Stimulated activated CD8-positive, alpha-beta memory T cell treated with anti-CD3 and anti-CD28 coated beads, Interleukin-12 subunit alpha, Interleukin-12 subunit beta, amount 100 ng/mL, for 1 hour (primary cell): ENCODE results near the gene AFF3.
"Not testable (repeated sequence)": the region's sequence is repeated elsewhere in the genome, so short reads cannot be mapped to it uniquely, and the experiment has no call there.

ENCODE experiments used
- DNase-seq: peaks from one replicate; pipeline ENCODE4 v3.0.0-alpha.2; 2020; ENCODE audit warnings: low read depth

Gene AFF3

GRCh38 chr2:100145893-100146656, 3.7 kb upstream of the AFF3 start:
- DNase-seq, result no peak

- no peak for DNase-seq
Measured at GRCh38 chr2:100143286-100143685, 896 bp upstream of the AFF3 start.

GRCh38 chr2:100141906-100142305, 484 bp downstream of the AFF3 start:
- DNase-seq, result no peak

GRCh38 chr2:100140582-100140981, 1.8 kb downstream of the AFF3 start:
- no peak for DNase-seq

GRCh38 chr2:100137866-100138570, 4.4 kb downstream of the AFF3 start:
- no peak for DNase-seq

- DNase-seq, result no peak
Measured at GRCh38 chr2:100137318-100137717, 5.1 kb downstream of the AFF3 start.

GRCh38 chr2:100136310-100136709, 6.1 kb downstream of the AFF3 start:
- no peak for DNase-seq

GRCh38 chr2:100135415-100135814, 7.0 kb downstream of the AFF3 start:
- no peak for DNase-seq

- no peak for DNase-seq
Measured at GRCh38 chr2:100130595-100131391, 11.6 kb downstream of the AFF3 start.

GRCh38 chr2:100126897-100127401, 15.4 kb downstream of the AFF3 start:
- no peak for DNase-seq

- DNase-seq, result no peak
Measured at GRCh38 chr2:100126201-100126600, 16.2 kb downstream of the AFF3 start.

- DNase-seq, result no peak
Measured at GRCh38 chr2:100125626-100126025, 16.8 kb downstream of the AFF3 start.

- no peak for DNase-seq
Measured at GRCh38 chr2:100124761-100125160, 17.6 kb downstream of the AFF3 start.

- no peak for DNase-seq
Measured at GRCh38 chr2:100121124-100121718, 21.2 kb downstream of the AFF3 start.

GRCh38 chr2:100119235-100119634, 23.2 kb downstream of the AFF3 start:
- DNase-seq, result no peak

- no peak for DNase-seq
Measured at GRCh38 chr2:100113990-100114433, 28.4 kb downstream of the AFF3 start.

- no peak for DNase-seq
Measured at GRCh38 chr2:100110614-100111000, 31.8 kb downstream of the AFF3 start.

GRCh38 chr2:100109986-100110613, 32.3 kb downstream of the AFF3 start:
- no peak for DNase-seq

GRCh38 chr2:100108648-100109020, 33.8 kb downstream of the AFF3 start:
- not testable (repeated sequence) for DNase-seq

- no peak for DNase-seq
Measured at GRCh38 chr2:100107906-100108647, 34.3 kb downstream of the AFF3 start.

- DNase-seq, result no peak
Measured at GRCh38 chr2:100107440-100107839, 35.0 kb downstream of the AFF3 start.
